Thyroid gland (tissue), 4 donors: Measurements from ENCODE around the gene MPIG6B. TPM values are rescaled to one million over a fixed set of nuclear protein-coding genes. Genes with fewer than 3 reads are reported as not detected.

ENCODE experiments used
- DNase-seq, 2 donors: peaks; one replicate each; pipeline ENCODE4 v3.0.0-alpha.2; 2019
- H3K27ac ChIP-seq, 3 donors: fragments of 200-600 bp; sonication (generic); 1 replicate in 2 of 3; 2 replicates in 1 of 3; pipeline ENCODE4 v1.5.1; 2016 to 2019; ENCODE audit warnings: mild to moderate bottlenecking in 1 of 3, moderate library complexity in 1 of 3
- H3K27me3 ChIP-seq: fragments of 200-600 bp; sonication (generic); one replicate; pipeline ENCODE4 v1.5.1; 2019
- H3K36me3 ChIP-seq, 2 donors: fragments of 200-600 bp; sonication (generic); one replicate each; pipeline ENCODE4 v1.5.1; 2016 to 2019
- H3K4me1 ChIP-seq, 2 donors: fragments of 200-600 bp; sonication (generic); one replicate each; pipeline ENCODE4 v1.5.1; 2017 to 2019
- H3K4me3 ChIP-seq, 3 donors: fragments of 200-600 bp; sonication (generic); replicated peaks in 1 of 3; 1 replicate in 2 of 3; 2 replicates in 1 of 3; pipeline ENCODE4 v1.5.1; 2016; ENCODE audit warnings: mild to moderate bottlenecking in 1 of 3
- H3K9me3 ChIP-seq: fragments of 200-600 bp; sonication (generic); one replicate; pipeline ENCODE4 v1.5.1; 2017
- CTCF ChIP-seq, 6 experiments: fragments of 200-600 bp in 3 of 6; fragments of 450-650 bp in 3 of 6; sonication (generic) in 3 of 6; IDR thresholded peaks; one replicate each; pipeline ENCODE4 v1.5.1; 2016 to 2019; ENCODE audit warnings: antibody characterized with exemption in 6 of 6, mild to moderate bottlenecking in 2 of 6, inconsistent platforms in 1 of 6, moderate library complexity in 1 of 6
- POLR2A ChIP-seq, 2 donors: fragments of 450-650 bp; IDR thresholded peaks; one replicate each; pipeline ENCODE4 v1.6.1; 2017; ENCODE audit warnings: antibody characterized with exemption in 2 of 2, mild to moderate bottlenecking in 2 of 2, moderate library complexity in 1 of 2
- WGBS, 2 donors: methylation state at CpG; one replicate each; pipeline ENCODE4 v1.1.5; 2017; 5-methylcytosine and 5-hydroxymethylcytosine counted together
- intact Hi-C: fragments of 100-400 bp; cut with DNase I; formaldehyde crosslinking; loops from one replicate; pipeline ENCODE4 v1.15.1; 2023
- total RNA-seq, 4 donors: library from RNA; depleted of rRNA; stranded (reverse); fragments of >200 nt; gene quantifications; one replicate each; pipeline ENCODE4 v1.2.3, GENCODE V29; 2016

Gene MPIG6B
- total RNA-seq, 4 donors from 2014 or later = 0.54 to 1.8 TPM; not detected in 2

GRCh38 chr6:31739639-31740396, 16.6 kb downstream of the MPIG6B start, which contains the start of gene MSH5:
Gene MSH5 (plus strand): TSS chr6:31740005. CDS start chr6:31740467, 462 bp downstream.
- Histone ChIP-seq H3K27me3 (no peaks in the 10 kb centered on the region), H3K27ac (peak within 1 kb of the TSS in 1 of 3 donors; percentile 11), H3K36me3 (no peaks in the 10 kb centered on the region), H3K4me1 (peaks cover 18 to 29% of the 10 kb centered on the region in 2 donors), H3K9me3 (no peaks in the 10 kb centered on the region), H3K4me3 (peak within 1 kb of the TSS; percentile 19 to 48 (median 33))
- WGBS, 2 donors = 0 to 2% methylated on average over 28 to 29 of the region's 58 CpGs
- TF ChIP-seq POLR2A (IDR thresholded peaks at IDR 0.05) (peak in 1 of 2 donors; percentile 74), CTCF (IDR thresholded peaks at IDR 0.05) (no peak)
- DNase-seq = peak; percentile 99
- intact Hi-C loops = loop anchor here (5.0 kb wide), 1 partner anchor 38 kb away; the partner anchor contains the start of gene ABHD16A

GRCh38 chr6:31740397-31741223, 17.4 kb downstream of the MPIG6B start:
- DNase-seq = peak; percentile 26 to 35
- H3K4me3 ChIP-seq = peak overlapping the region; percentile 19 to 48 (median 33)
- no peaks in the 10 kb centered on the region for H3K36me3 ChIP-seq
- 10 to 13% methylated on average over 29 of the region's 29 CpGs for WGBS, 2 donors
- intact Hi-C loops = no loop called here
- TF ChIP-seq POLR2A (IDR thresholded peaks at IDR 0.05) = no peak
- TF ChIP-seq CTCF (IDR thresholded peaks at IDR 0.05) = no peak
- no peaks in the 10 kb centered on the region for H3K27me3 ChIP-seq
- H3K9me3 ChIP-seq = no peaks in the 10 kb centered on the region
- peaks cover 13 to 29% of the 10 kb centered on the region in 2 donors for H3K4me1 ChIP-seq
- H3K27ac ChIP-seq = peak overlapping the region in 1 of 3 donors; percentile 11

- H3K4me3 ChIP-seq = no peak overlapping the region
- intact Hi-C loops = no loop called here
- no peak overlapping the region for H3K27ac ChIP-seq
- H3K9me3 ChIP-seq = no peaks in the 10 kb centered on the region
- TF ChIP-seq CTCF (IDR thresholded peaks at IDR 0.05) (no peak), POLR2A (IDR thresholded peaks at IDR 0.05) (no peak)
- WGBS, 2 donors = 93 to 96% methylated on average over 2 of the region's 2 CpGs
- H3K27me3 ChIP-seq = no peaks in the 10 kb centered on the region
- peaks cover 10 to 26% of the 10 kb centered on the region in 2 donors for H3K4me1 ChIP-seq
- no peaks in the 10 kb centered on the region for H3K36me3 ChIP-seq
- DNase-seq = no peak
Measured at GRCh38 chr6:31741815-31742214, 18.6 kb downstream of the MPIG6B start.

GRCh38 chr6:31742894-31743293, 19.7 kb downstream of the MPIG6B start:
- intact Hi-C loops = no loop called here
- no peaks in the 10 kb centered on the region for H3K9me3 ChIP-seq
- TF ChIP-seq POLR2A (IDR thresholded peaks at IDR 0.05) (no peak), CTCF (IDR thresholded peaks at IDR 0.05) (no peak)
- no peaks in the 10 kb centered on the region for H3K27me3 ChIP-seq
- no peaks in the 10 kb centered on the region for H3K36me3 ChIP-seq
- 81 to 93% methylated on average over 3 of the region's 3 CpGs for WGBS, 2 donors
- H3K4me1 ChIP-seq = peaks cover 7 to 18% of the 10 kb centered on the region in 2 donors
- DNase-seq = no peak
- no peak overlapping the region for H3K27ac ChIP-seq
- H3K4me3 ChIP-seq = no peak overlapping the region
